ENCODE results near the gene GNB2.
"Not testable (repeated sequence)": the region's sequence is repeated elsewhere in the genome, so short reads cannot be mapped to it uniquely, and the experiment has no call there.

Gene GNB2

GRCh38 chr7:100720671-100721504 is 47.3 kb downstream of the GNB2 start:
- no peaks in the 10 kb centered on the region for H3K36me3 ChIP-seq
- peaks cover 0 to 72% of the 10 kb centered on the region in 2 donors for H3K27me3 ChIP-seq
- no peak overlapping the region for H3K4me3 ChIP-seq
- H3K4me1 ChIP-seq: peaks cover 0 to 21% (median 8%) of the 10 kb centered on the region in 4 donors
- TF ChIP-seq CTCF (IDR thresholded peaks at IDR 0.05): no peak
- intact Hi-C loops (cut with DNase I; ENCODE audit: low total_unique reads): loop anchor here (10.0 kb wide), 1 partner anchor 256 kb away; the partner anchor contains the start of gene SPACDR
- no peaks in the 10 kb centered on the region for H3K9me3 ChIP-seq
- no peak overlapping the region for H3K27ac ChIP-seq
- no peak for DNase-seq

DNA sequence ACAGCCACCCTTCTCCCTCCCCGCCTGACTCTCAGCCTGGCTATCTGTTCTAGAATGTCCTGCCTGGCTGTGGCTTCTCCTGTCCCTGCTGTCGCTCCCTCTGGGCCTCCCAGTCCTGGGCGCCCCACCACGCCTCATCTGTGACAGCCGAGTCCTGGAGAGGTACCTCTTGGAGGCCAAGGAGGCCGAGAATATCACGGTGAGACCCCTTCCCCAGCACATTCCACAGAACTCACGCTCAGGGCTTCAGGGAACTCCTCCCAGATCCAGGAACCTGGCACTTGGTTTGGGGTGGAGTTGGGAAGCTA is 47.9 kb downstream of the GNB2 start:
- H3K4me1 ChIP-seq: peaks cover 0 to 21% (median 8%) of the 10 kb centered on the region in 4 donors
- intact Hi-C loops (cut with DNase I; ENCODE audit: low total_unique reads): loop anchor here (10.0 kb wide), 1 partner anchor 257 kb away; the partner anchor contains the start of gene SPACDR
- no peaks in the 10 kb centered on the region for H3K9me3 ChIP-seq
- H3K27ac ChIP-seq: no peak overlapping the region
- H3K36me3 ChIP-seq: no peaks in the 10 kb centered on the region
- no peak overlapping the region for H3K4me3 ChIP-seq
- no peak for DNase-seq
- no peak for TF ChIP-seq CTCF (IDR thresholded peaks at IDR 0.05)
- H3K27me3 ChIP-seq: peaks cover 0 to 74% of the 10 kb centered on the region in 2 donors

GRCh38 chr7:100722480-100723212 is 49.1 kb downstream of the GNB2 start:
- DNase-seq: no peak
- intact Hi-C loops (cut with DNase I; ENCODE audit: low total_unique reads): loop anchor here (10.0 kb wide), 1 partner anchor 258 kb away; the partner anchor contains the start of gene SPACDR
- Histone ChIP-seq H3K4me3 (no peak overlapping the region), H3K27ac (no peak overlapping the region), H3K9me3 (no peaks in the 10 kb centered on the region), H3K4me1 (peaks cover 0 to 21% (median 8%) of the 10 kb centered on the region in 4 donors), H3K36me3 (no peaks in the 10 kb centered on the region), H3K27me3 (peaks cover 0 to 73% of the 10 kb centered on the region in 2 donors)
- TF ChIP-seq CTCF (IDR thresholded peaks at IDR 0.05): no peak

GRCh38 chr7:100723732-100724275 is 50.3 kb downstream of the GNB2 start:
- no peak overlapping the region for H3K4me3 ChIP-seq
- no peak for DNase-seq
- H3K9me3 ChIP-seq: no peaks in the 10 kb centered on the region
- peaks cover 0 to 21% (median 8%) of the 10 kb centered on the region in 4 donors for H3K4me1 ChIP-seq
- intact Hi-C loops (cut with DNase I; ENCODE audit: low total_unique reads): loop anchor here (10.0 kb wide), 1 partner anchor 259 kb away; the partner anchor contains the start of gene SPACDR
- TF ChIP-seq CTCF (IDR thresholded peaks at IDR 0.05): no peak
- H3K27me3 ChIP-seq: peaks cover 0 to 76% of the 10 kb centered on the region in 2 donors
- H3K36me3 ChIP-seq: no peaks in the 10 kb centered on the region
- no peak overlapping the region for H3K27ac ChIP-seq

GRCh38 chr7:100724364-100724763 is 50.8 kb downstream of the GNB2 start:
- intact Hi-C loops (cut with DNase I; ENCODE audit: low total_unique reads): loop anchor here (10.0 kb wide), 1 partner anchor 260 kb away; the partner anchor contains the start of gene SPACDR
- H3K9me3 ChIP-seq, DNase-seq, H3K27ac ChIP-seq, H3K36me3 ChIP-seq, H3K4me3 ChIP-seq: not testable (repeated sequence)
- Histone ChIP-seq H3K4me1 (peaks cover 0 to 21% (median 8%) of the 10 kb centered on the region in 4 donors), H3K27me3 (peaks cover 0 to 74% of the 10 kb centered on the region in 2 donors)

Measured in tibial artery (tissue), 4 donors.